NT2/D1 (cell line): ENCODE results near the gene ADIPOR1.
A peak's percentile ranks its signal among the peaks of the same experiment; 100 is the strongest.

ENCODE experiments used
- DNase-seq: peaks from one replicate; pipeline ENCODE4 v3.0.0-alpha.2; 2011; ENCODE audit warnings: low read depth, low spot score
- H3K27me3 ChIP-seq: 2 replicates; pipeline ENCODE4 v1.6.0; 2011; ENCODE audit warnings: mild to moderate bottlenecking; ENCODE audit not compliant: insufficient read length, insufficient read depth
- H3K36me3 ChIP-seq: 2 replicates; pipeline ENCODE4 v1.6.1; 2011; ENCODE audit warnings: mild to moderate bottlenecking, low read length, mixed read lengths; ENCODE audit not compliant: insufficient read depth, insufficient read length
- H3K4me1 ChIP-seq: 2 replicates; pipeline ENCODE4 v1.5.1; 2011; ENCODE audit not compliant: insufficient read depth, insufficient read length
- H3K4me3 ChIP-seq: 2 replicates; pipeline ENCODE4 v1.5.1; 2011; ENCODE audit warnings: low read depth; ENCODE audit not compliant: insufficient read length
- H3K9ac ChIP-seq: 2 replicates; pipeline ENCODE4 v1.6.0; 2011; ENCODE audit warnings: low read depth; ENCODE audit not compliant: insufficient read length
- H3K9me3 ChIP-seq: 2 replicates; pipeline ENCODE4 v1.5.1; 2011; ENCODE audit warnings: mild to moderate bottlenecking, low read length; ENCODE audit not compliant: insufficient read depth
- SUZ12 ChIP-seq: IDR thresholded peaks from 2 replicates; pipeline ENCODE4 v1.6.1; 2011; ENCODE audit not compliant: insufficient read length, insufficient read depth; ENCODE audit errors: extremely low read depth
- YY1 ChIP-seq: IDR thresholded peaks from 2 replicates; pipeline ENCODE4 v1.6.1; 2011; ENCODE audit not compliant: insufficient read length, insufficient read depth
- ZNF274 ChIP-seq: IDR thresholded peaks from 2 replicates; pipeline ENCODE4 v1.6.1; 2011; ENCODE audit warnings: mild to moderate bottlenecking, low read depth, low read length

Gene ADIPOR1

DNA sequence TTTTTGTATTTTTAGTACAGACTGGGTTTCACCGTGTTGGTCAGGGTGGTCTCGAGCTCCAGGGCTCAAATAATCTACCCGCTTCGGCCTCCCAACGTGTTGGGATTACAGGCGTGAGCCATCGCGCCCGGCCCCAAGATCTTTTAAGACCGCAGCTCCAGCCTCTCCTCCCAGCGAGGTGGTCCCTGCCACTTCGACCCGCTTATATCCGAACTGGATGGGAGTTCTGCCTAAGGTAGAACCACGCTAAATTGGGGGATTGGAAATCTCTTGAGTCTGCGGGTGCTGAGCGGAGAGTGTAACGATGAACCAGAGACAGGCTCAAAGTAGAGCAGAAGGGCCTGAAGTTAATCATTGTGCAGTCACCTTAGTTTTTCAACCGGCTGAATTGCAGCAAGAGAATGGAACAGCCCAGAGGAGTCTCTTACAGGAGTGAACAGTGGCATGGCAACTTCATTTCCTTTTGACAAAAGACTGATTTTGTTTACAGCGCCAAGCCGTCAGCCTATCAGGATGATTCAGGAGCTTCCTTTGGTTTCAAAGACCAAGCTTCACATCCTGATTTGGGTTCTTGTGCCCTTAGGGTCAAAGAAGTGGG lies 9.7 kb upstream of the ADIPOR1 start:
- no peak for TF ChIP-seq YY1
- no peak for TF ChIP-seq ZNF274
- no peak for TF ChIP-seq SUZ12
- Histone ChIP-seq H3K4me1 (peaks cover 6% of the 10 kb centered on the region), H3K36me3 (peaks cover 33% of the 10 kb centered on the region), H3K27me3 (peaks cover 5% of the 10 kb centered on the region), H3K4me3 (peak overlapping the region; percentile 62), H3K9ac (peak overlapping the region; percentile 82), H3K9me3 (no peaks in the 10 kb centered on the region)
- DNase-seq: no peak

DNA sequence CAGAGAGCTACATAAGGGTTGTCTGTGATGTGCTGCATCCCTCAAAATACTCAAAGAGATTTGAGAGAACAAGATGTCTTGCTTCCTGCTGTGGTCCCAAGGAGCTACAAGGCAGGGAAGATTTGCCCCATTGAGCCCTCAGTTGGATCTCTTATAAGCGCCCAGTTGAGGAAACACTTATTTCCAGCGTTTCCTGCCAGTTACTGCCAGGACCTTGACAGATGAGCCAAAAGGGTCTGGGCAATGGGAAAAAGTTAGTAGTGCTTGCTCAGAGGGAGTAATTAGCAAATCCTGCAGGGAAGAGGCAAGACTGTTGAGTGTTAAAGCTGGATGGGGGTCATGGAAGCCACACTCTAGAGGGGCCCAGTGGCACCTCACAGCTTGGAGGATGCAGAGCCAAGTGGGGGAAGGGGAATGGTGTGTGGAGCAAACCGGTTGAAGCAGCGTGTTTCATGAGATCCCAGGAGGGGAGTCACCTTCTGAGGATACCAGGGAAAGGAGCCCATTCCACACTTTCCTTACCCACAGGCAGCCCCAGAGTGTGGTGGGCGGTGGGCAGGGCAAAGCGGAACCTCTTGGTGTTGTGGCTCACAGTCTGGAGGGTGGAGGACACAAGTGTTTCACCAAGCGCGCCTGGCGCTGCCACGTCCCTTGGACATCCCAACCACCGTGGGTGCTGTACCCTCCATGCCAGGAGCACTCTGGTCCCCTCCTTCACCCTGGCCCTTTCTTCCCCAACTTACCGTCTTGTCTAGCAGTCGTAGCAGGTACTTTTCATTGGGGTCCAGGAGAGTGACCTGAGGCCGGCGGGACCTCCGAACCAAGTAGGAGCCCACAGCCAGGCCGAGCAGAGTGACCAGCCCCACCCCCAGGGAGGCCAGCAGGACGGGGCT lies 8.1 kb upstream of the ADIPOR1 start:
- no peak for TF ChIP-seq ZNF274
- no peak for TF ChIP-seq YY1
- no peaks in the 10 kb centered on the region for H3K9me3 ChIP-seq
- peaks cover 5% of the 10 kb centered on the region for H3K27me3 ChIP-seq
- peaks cover 48% of the 10 kb centered on the region for H3K36me3 ChIP-seq
- DNase-seq: no peak
- peak overlapping the region; percentile 91 for H3K4me3 ChIP-seq
- H3K4me1 ChIP-seq: peaks cover 6% of the 10 kb centered on the region
- peak overlapping the region; percentile 88 for H3K9ac ChIP-seq

DNA sequence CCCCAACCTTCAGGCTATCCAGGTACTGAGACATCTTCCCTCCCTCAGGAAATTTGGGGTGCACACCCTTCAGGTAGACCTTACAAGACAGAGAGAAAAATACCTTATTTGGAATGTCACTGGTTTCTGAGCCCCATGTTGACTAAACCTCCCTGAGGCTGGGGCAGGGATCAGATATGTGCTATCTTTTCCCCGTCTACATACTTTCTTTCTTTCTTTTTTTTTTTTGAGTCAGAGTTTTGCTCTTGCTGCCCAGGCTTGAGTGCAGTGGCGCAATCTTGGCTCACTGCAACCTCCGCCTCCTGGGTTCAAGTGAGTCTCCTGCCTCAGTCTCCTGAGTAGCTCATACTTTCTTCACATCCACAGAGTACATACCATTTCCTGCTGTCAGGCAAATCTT lies 7.3 kb upstream of the ADIPOR1 start:
- peaks cover 6% of the 10 kb centered on the region for H3K4me1 ChIP-seq
- H3K9ac ChIP-seq: no peak overlapping the region
- peaks cover 54% of the 10 kb centered on the region for H3K36me3 ChIP-seq
- TF ChIP-seq SUZ12: no peak
- TF ChIP-seq YY1: no peak
- no peak for TF ChIP-seq ZNF274
- H3K27me3 ChIP-seq: peaks cover 5% of the 10 kb centered on the region
- no peaks in the 10 kb centered on the region for H3K9me3 ChIP-seq
- no peak for DNase-seq
- no peak overlapping the region for H3K4me3 ChIP-seq

DNA sequence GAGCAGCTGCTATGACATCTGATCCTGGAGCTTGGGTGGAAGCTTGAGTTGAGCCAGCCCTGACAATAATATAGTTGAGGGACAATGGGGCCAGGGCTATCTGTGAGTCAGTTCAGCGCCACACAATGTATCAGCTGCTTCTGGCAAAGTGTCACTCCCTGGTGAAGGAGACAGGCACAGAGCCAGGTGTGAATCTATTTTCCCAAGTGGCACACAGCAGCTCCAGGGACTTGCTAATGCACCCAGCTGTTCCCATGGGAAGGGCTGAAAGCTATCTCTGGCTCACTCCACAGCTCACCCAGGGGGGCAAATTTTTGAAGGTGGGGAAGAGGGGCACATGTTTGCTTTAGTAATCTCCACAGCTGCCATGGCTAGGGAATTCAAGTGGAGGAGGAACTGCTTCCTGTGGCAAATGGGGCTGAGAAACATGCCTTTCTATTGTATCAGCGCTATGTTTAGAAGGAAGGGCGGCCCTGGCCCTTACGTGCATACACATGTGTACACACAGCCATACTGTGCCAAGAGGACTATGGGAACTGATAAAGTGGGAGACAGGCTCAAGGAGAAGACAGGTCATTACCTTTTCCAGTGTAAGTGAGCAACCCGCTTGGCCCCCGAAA lies 6.8 kb upstream of the ADIPOR1 start:
- no peak for DNase-seq
- H3K4me1 ChIP-seq: peaks cover 6% of the 10 kb centered on the region
- TF ChIP-seq YY1 (no peak), ZNF274 (no peak), SUZ12 (no peak)
- H3K9me3 ChIP-seq: no peaks in the 10 kb centered on the region
- H3K36me3 ChIP-seq: peaks cover 54% of the 10 kb centered on the region
- H3K27me3 ChIP-seq: peaks cover 5% of the 10 kb centered on the region
- H3K4me3 ChIP-seq: no peak overlapping the region
- no peak overlapping the region for H3K9ac ChIP-seq

DNA sequence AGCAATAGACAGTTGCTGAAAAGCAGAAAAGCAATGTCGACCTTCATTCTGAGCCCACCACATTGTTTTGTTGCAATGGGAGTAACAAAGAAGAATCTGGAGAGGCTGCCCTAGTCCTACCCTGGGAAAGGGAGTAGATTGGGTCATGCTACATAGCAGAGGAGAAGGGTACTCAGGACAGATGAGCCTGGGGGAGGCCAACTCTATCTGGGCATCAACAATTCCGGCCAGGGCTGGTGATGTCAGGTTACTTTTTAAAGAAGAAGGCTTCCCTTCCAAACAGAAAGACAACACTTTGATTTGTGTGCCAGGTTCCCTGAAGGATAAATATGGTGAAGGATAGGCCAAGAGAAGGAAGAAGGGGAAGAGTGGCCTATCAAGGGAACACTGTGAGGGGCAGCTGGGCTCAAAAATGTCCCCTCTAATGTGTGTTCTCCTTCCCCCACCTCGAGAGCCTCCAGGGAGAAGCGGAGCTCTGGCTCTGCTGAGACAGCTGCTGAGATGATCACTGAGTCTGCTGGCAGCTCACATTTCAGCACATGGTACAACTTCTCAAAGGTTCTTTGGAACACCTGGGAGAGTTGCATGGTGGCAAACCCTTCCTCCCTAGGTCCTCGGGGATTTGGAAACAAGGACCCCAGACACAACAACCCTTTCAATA lies 3.2 kb upstream of the ADIPOR1 start:
- no peak for DNase-seq
- Histone ChIP-seq H3K4me3 (no peak overlapping the region), H3K4me1 (peaks cover 2% of the 10 kb centered on the region), H3K27me3 (peaks cover 3% of the 10 kb centered on the region), H3K9me3 (no peaks in the 10 kb centered on the region), H3K9ac (no peak overlapping the region), H3K36me3 (peaks cover 57% of the 10 kb centered on the region)
- no peak for TF ChIP-seq ZNF274
- TF ChIP-seq SUZ12: no peak
- TF ChIP-seq YY1: no peak

DNA sequence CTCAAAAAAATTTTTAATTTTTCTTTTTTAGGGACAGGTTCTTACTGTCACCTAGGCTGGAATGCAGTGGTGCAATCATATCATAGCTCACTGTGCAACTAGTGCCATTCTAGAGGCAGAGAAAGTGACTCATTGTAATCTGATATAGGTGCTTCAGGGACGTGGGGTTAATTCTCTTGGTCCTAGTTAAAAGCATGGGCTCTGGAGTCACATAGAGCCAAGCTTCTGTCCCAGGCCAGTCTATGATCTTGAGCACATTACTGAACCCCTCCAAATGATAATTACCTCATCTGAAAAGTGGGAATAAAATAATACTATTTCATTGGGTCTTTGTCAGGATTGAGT lies 1.1 kb upstream of the ADIPOR1 start:
- H3K27me3 ChIP-seq: peaks cover 3% of the 10 kb centered on the region
- DNase-seq: no peak
- H3K9ac ChIP-seq: no peak overlapping the region
- no peaks in the 10 kb centered on the region for H3K9me3 ChIP-seq
- H3K4me3 ChIP-seq: no peak overlapping the region
- TF ChIP-seq YY1 (no peak), ZNF274 (no peak), SUZ12 (no peak)
- no peaks in the 10 kb centered on the region for H3K4me1 ChIP-seq
- peaks cover 57% of the 10 kb centered on the region for H3K36me3 ChIP-seq
